ENCODE results near the gene INPP4B. TPM values are rescaled to one million over a fixed set of nuclear protein-coding genes. Genes with fewer than 3 reads are reported as not detected.
A peak's percentile ranks its signal among the peaks of the same experiment; 100 is the strongest.
"Not testable (repeated sequence)": the region's sequence is repeated elsewhere in the genome, so short reads cannot be mapped to it uniquely, and the experiment has no call there.

The INPP4B gene
- total RNA-seq, 1 donor from 2014 or later, result 21.5 TPM

- DNase-seq (ENCODE audit: low spot score), result no peak
- no peak for ATAC-seq
- intact Hi-C loops (cut with DNase I), result no loop called here
Observed at GRCh38 chr4:142832022-142832421, 14.1 kb downstream of the INPP4B start.

- ATAC-seq (no peak), DNase-seq (ENCODE audit: low spot score) (no peak)
- intact Hi-C loops (cut with DNase I), result no loop called here
Observed at GRCh38 chr4:142826503-142827241, 19.4 kb downstream of the INPP4B start.

GRCh38 chr4:142824368-142824767 is 21.7 kb downstream of the INPP4B start:
- intact Hi-C loops (cut with DNase I), result no loop called here
- no peak for ATAC-seq

GRCh38 chr4:142823796-142824195 is 22.3 kb downstream of the INPP4B start:
- intact Hi-C loops (cut with DNase I), result no loop called here
- DNase-seq (ENCODE audit: low spot score) (no peak), ATAC-seq (no peak)

More at GRCh38 chr4:142824368-142824767, 21.7 kb downstream of the INPP4B start:
- DNase-seq (ENCODE audit: low spot score), result no peak

- no peak for DNase-seq (ENCODE audit: low spot score)
- no peak for ATAC-seq
- intact Hi-C loops (cut with DNase I), result no loop called here
Observed at GRCh38 chr4:142818476-142818875, 27.6 kb downstream of the INPP4B start.

GRCh38 chr4:142818031-142818430 is 28.1 kb downstream of the INPP4B start:
- DNase-seq (ENCODE audit: low spot score), result no peak
- intact Hi-C loops (cut with DNase I), result no loop called here
- ATAC-seq, result peak; percentile 41

GRCh38 chr4:142817442-142817841 is 28.7 kb downstream of the INPP4B start:
- no peak for DNase-seq (ENCODE audit: low spot score)
- ATAC-seq, result peak; percentile 72
- intact Hi-C loops (cut with DNase I), result no loop called here

- peak; percentile 78 for ATAC-seq
- intact Hi-C loops (cut with DNase I), result no loop called here
- no peak for DNase-seq (ENCODE audit: low spot score)
Observed at GRCh38 chr4:142815834-142816233, 30.3 kb downstream of the INPP4B start.

GRCh38 chr4:142813388-142813787 is 32.7 kb downstream of the INPP4B start:
- ATAC-seq (no peak), DNase-seq (ENCODE audit: low spot score) (no peak)
- intact Hi-C loops (cut with DNase I), result no loop called here

GRCh38 chr4:142812091-142812490 is 34.0 kb downstream of the INPP4B start:
- DNase-seq (ENCODE audit: low spot score) (no peak), ATAC-seq (no peak)
- intact Hi-C loops (cut with DNase I), result no loop called here

- ATAC-seq (no peak), DNase-seq (ENCODE audit: low spot score) (no peak)
- intact Hi-C loops (cut with DNase I), result no loop called here
Observed at GRCh38 chr4:142811034-142811433, 35.1 kb downstream of the INPP4B start.

- DNase-seq (ENCODE audit: low spot score) (no peak), ATAC-seq (no peak)
- intact Hi-C loops (cut with DNase I), result no loop called here
Observed at GRCh38 chr4:142809559-142809958, 36.5 kb downstream of the INPP4B start.

GRCh38 chr4:142803879-142804278 is 42.2 kb downstream of the INPP4B start:
- ATAC-seq; DNase-seq (ENCODE audit: low spot score); intact Hi-C loops (cut with DNase I): not testable (repeated sequence)

GRCh38 chr4:142801966-142802365 is 44.1 kb downstream of the INPP4B start:
- no peak for DNase-seq (ENCODE audit: low spot score)
- ATAC-seq, result no peak
- intact Hi-C loops (cut with DNase I), result no loop called here

- ATAC-seq (no peak), DNase-seq (ENCODE audit: low spot score) (no peak)
- intact Hi-C loops (cut with DNase I), result no loop called here
Observed at GRCh38 chr4:142781114-142781513, 65.0 kb downstream of the INPP4B start.

GRCh38 chr4:142778900-142779299 is 67.2 kb downstream of the INPP4B start:
- intact Hi-C loops (cut with DNase I), result no loop called here
- no peak for DNase-seq (ENCODE audit: low spot score)
- ATAC-seq, result no peak

GRCh38 chr4:142778430-142778829 is 67.7 kb downstream of the INPP4B start:
- intact Hi-C loops (cut with DNase I), result no loop called here
- no peak for ATAC-seq
- DNase-seq (ENCODE audit: low spot score), result no peak

GRCh38 chr4:142777045-142777743 is 68.9 kb downstream of the INPP4B start:
- ATAC-seq, result peak; percentile 20
- no peak for DNase-seq (ENCODE audit: low spot score)
- intact Hi-C loops (cut with DNase I), result no loop called here

- DNase-seq (ENCODE audit: low spot score), result no peak
- no peak for ATAC-seq
- intact Hi-C loops (cut with DNase I), result no loop called here
Observed at GRCh38 chr4:142776026-142776425, 70.1 kb downstream of the INPP4B start.

- intact Hi-C loops (cut with DNase I), result no loop called here
- ATAC-seq, result no peak
- no peak for DNase-seq (ENCODE audit: low spot score)
Observed at GRCh38 chr4:142773505-142773904, 72.6 kb downstream of the INPP4B start.
